SIG-M5 treated with dmso at 0.1 percent for 504 hours (cell line): Measurements from ENCODE around the gene KCNK3.
"Not testable (repeated sequence)": the region's sequence is repeated elsewhere in the genome, so short reads cannot be mapped to it uniquely, and the experiment has no call there.

Experiments used
- DNase-seq: peaks from one replicate; lab custom pipeline; 2025; ENCODE audit not compliant: unreplicated experiment; lab: John Stamatoyannopoulos, UW

KCNK3 gene

GRCh38 chr2:26692279-26692896 lies at the start of gene KCNK3:
Gene KCNK3 (plus strand): TSS chr2:26692722. CDS start chr2:26692876, 154 bp downstream.
- DNase-seq = no peak

- no peak for DNase-seq
These were observed 48.2 kb upstream of the KCNK3 start for GRCh38 chr2:26644188-26644835.

- no peak for DNase-seq
These were observed 46.8 kb upstream of the KCNK3 start for GRCh38 chr2:26645762-26646161.

GRCh38 chr2:26646986-26647672 lies 45.4 kb upstream of the KCNK3 start:
- DNase-seq = no peak

GRCh38 chr2:26647981-26648380 lies 44.5 kb upstream of the KCNK3 start:
- no peak for DNase-seq

GRCh38 chr2:26648516-26648915 lies 44.0 kb upstream of the KCNK3 start:
- no peak for DNase-seq

- DNase-seq = no peak
These were observed 43.2 kb upstream of the KCNK3 start for GRCh38 chr2:26649322-26649721.

GRCh38 chr2:26649992-26650712 lies 42.4 kb upstream of the KCNK3 start:
- DNase-seq = no peak

- no peak for DNase-seq
These were observed 41.6 kb upstream of the KCNK3 start for GRCh38 chr2:26650713-26651469.

GRCh38 chr2:26651470-26651771 lies 41.1 kb upstream of the KCNK3 start:
- no peak for DNase-seq

- no peak for DNase-seq
These were observed 40.7 kb upstream of the KCNK3 start for GRCh38 chr2:26651799-26652198.

- DNase-seq = peak; percentile 22
These were observed 40.0 kb upstream of the KCNK3 start for GRCh38 chr2:26652361-26653041.

GRCh38 chr2:26653207-26654060 lies 39.1 kb upstream of the KCNK3 start:
- DNase-seq = no peak

GRCh38 chr2:26654061-26654340 lies 38.5 kb upstream of the KCNK3 start:
- no peak for DNase-seq

- DNase-seq = not testable (repeated sequence)
These were observed 37.4 kb upstream of the KCNK3 start for GRCh38 chr2:26655120-26655519.

- DNase-seq = no peak
These were observed 36.8 kb upstream of the KCNK3 start for GRCh38 chr2:26655611-26656195.

GRCh38 chr2:26657265-26657664 lies 35.3 kb upstream of the KCNK3 start:
- no peak for DNase-seq

- no peak for DNase-seq
These were observed 33.7 kb upstream of the KCNK3 start for GRCh38 chr2:26658691-26659346.

- no peak for DNase-seq
These were observed 32.1 kb upstream of the KCNK3 start for GRCh38 chr2:26660363-26660962.
